ENCODE data around the gene HEXIM2.

HEXIM2 gene

DNA sequence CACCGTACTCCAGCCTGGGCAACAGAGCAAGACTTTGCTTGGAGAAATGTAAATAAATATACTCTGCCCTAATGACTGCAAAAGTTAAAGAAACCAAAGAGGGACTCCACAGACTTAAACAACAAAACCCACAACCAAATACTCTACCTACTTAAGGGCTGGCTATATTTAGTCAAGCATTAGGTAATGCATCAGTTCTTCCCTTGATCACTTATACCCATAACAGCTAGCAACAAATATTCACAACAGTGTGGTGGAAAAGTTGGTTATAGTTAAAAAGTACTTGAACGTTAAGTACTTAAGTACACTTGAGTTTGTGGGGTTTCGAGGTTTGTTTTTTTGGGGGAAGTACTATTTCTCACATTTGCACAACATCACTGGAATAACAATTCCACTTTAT, 5.4 kb upstream of the HEXIM2 start:
- Mint-ChIP-seq H3K4me3 (no peak overlapping the region), H3K36me3 (ENCODE audit: low read depth) (peaks cover 23% of the 10 kb centered on the region)

DNA sequence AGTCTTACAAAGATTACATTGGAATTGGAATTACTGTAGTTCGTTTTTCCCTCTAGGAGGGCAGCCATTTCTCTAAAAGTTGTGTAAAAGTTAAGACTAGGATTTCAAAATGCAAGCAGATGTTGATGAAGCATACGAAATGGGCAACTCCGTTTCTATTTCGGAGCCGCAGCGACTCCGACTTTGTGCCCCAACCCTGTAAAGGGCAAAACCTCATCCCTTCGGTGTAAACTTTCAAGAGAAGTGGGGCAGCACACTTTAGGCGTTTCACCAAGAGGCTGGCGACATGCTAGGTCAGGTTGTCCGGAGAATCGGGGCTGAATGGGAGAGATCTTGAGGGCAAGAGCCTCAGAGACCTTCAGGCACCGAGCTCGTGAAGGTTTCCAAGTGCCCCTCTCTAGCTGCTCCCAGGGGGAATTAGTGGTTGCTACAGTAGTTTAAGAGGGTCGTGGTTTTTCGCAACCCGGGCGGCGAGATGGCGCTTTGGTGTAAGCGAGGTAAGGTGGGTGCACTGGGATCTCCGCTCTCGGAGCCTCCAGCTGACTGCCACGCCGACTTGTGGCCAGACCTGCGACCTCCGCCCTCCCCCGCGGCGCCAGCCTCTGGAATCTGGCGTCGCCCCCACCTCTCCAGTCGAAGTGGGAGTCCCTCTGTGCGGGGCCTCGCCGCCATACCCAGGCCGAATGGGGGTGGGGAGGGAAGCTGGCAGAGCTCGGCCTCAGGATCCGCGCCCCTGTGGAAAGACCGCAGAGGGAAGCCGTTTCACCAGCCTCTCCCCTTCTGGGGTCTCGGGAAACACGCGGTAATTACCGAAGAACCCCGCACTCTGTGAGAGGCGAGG, 1.0 kb upstream of the HEXIM2 start:
- H3K27me3 Mint-ChIP-seq (ENCODE audit: low read depth, poor library complexity): peaks cover 2% of the 10 kb centered on the region
- H3K9me3 Mint-ChIP-seq: no peaks in the 10 kb centered on the region
- TF ChIP-seq, protein P1, sequence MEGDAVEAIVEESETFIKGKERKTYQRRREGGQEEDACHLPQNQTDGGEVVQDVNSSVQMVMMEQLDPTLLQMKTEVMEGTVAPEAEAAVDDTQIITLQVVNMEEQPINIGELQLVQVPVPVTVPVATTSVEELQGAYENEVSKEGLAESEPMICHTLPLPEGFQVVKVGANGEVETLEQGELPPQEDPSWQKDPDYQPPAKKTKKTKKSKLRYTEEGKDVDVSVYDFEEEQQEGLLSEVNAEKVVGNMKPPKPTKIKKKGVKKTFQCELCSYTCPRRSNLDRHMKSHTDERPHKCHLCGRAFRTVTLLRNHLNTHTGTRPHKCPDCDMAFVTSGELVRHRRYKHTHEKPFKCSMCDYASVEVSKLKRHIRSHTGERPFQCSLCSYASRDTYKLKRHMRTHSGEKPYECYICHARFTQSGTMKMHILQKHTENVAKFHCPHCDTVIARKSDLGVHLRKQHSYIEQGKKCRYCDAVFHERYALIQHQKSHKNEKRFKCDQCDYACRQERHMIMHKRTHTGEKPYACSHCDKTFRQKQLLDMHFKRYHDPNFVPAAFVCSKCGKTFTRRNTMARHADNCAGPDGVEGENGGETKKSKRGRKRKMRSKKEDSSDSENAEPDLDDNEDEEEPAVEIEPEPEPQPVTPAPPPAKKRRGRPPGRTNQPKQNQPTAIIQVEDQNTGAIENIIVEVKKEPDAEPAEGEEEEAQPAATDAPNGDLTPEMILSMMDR (IDR thresholded peaks at IDR 0.05): no peak
- H3K27ac Mint-ChIP-seq: peak overlapping the region; percentile 98
- H3K4me1 Mint-ChIP-seq: peaks cover 57% of the 10 kb centered on the region
- peak; percentile 83 for DNase-seq
- H3K36me3 Mint-ChIP-seq (ENCODE audit: low read depth): peaks cover 28% of the 10 kb centered on the region
- H3K4me3 Mint-ChIP-seq: peak overlapping the region; percentile 94

More for the DNA sequence above, 5.4 kb upstream of the HEXIM2 start:
- Mint-ChIP-seq H3K27ac (no peak overlapping the region), H3K27me3 (ENCODE audit: low read depth, poor library complexity) (peaks cover 2% of the 10 kb centered on the region), H3K9me3 (no peaks in the 10 kb centered on the region), H3K4me1 (peaks cover 45% of the 10 kb centered on the region)
- DNase-seq: no peak
- TF ChIP-seq, protein P1 (IDR thresholded peaks at IDR 0.05): no peak

DNA sequence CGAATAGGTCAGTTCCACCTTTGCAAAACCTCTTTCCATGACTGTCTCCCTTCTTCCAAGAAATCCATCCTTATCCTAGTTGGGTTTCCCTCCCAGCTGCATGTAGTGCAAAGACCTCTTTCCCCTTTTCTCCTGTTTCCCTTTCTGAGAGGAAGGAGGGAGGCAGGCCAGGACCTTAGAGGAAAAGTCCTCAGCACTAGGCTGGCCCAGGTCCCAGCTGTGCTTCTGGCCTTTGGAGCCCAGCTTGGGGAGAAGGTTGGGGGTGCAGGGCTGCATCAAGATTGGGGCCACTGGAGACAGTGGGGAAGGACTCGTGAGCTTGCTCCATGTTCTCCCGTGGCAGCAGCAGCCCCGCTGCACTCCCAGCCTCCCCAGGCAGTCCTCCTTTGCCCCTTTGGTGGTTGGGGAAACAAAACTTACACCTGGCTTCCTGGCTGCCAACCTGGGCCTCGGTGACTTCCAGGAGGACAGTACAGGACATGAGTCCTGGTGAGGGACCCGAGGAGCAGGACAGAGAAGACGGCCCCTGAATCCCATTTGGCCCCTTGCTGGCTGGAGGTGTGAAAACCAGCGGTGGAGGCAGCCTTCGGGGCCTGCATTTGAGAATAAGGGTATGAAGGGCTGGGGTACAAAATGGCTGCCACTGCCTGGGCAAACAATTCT, 481 bp downstream of the HEXIM2 start:
- peak overlapping the region; percentile 94 for H3K4me3 Mint-ChIP-seq
- peaks cover 26% of the 10 kb centered on the region for H3K36me3 Mint-ChIP-seq (ENCODE audit: low read depth)
- H3K27ac Mint-ChIP-seq: peak overlapping the region; percentile 92
- no peaks in the 10 kb centered on the region for H3K9me3 Mint-ChIP-seq
- no peaks in the 10 kb centered on the region for H3K27me3 Mint-ChIP-seq (ENCODE audit: low read depth, poor library complexity)
- peaks cover 49% of the 10 kb centered on the region for H3K4me1 Mint-ChIP-seq
- TF ChIP-seq, protein P1 (IDR thresholded peaks at IDR 0.05): no peak
- DNase-seq: no peak

- Mint-ChIP-seq H3K9me3 (no peaks in the 10 kb centered on the region), H3K36me3 (ENCODE audit: low read depth) (peaks cover 29% of the 10 kb centered on the region)
Observed at GRCh38 chr17:45164734-45165269, 3.1 kb downstream of the HEXIM2 start.

GRCh38 chr17:45168991-45169752, 7.5 kb downstream of the HEXIM2 start:
- Mint-ChIP-seq H3K36me3 (ENCODE audit: low read depth) (peaks cover 36% of the 10 kb centered on the region), H3K27me3 (ENCODE audit: low read depth, poor library complexity) (no peaks in the 10 kb centered on the region), H3K4me3 (no peak overlapping the region), H3K27ac (no peak overlapping the region), H3K4me1 (peaks cover 59% of the 10 kb centered on the region), H3K9me3 (no peaks in the 10 kb centered on the region)
- TF ChIP-seq, protein P1 (IDR thresholded peaks at IDR 0.05): no peak
- no peak for DNase-seq

More at GRCh38 chr17:45164734-45165269, 3.1 kb downstream of the HEXIM2 start:
- TF ChIP-seq, protein P1 (IDR thresholded peaks at IDR 0.05): no peak
- DNase-seq: no peak
- H3K27ac Mint-ChIP-seq: no peak overlapping the region
- H3K4me3 Mint-ChIP-seq: no peak overlapping the region
- peaks cover 40% of the 10 kb centered on the region for H3K4me1 Mint-ChIP-seq
- no peaks in the 10 kb centered on the region for H3K27me3 Mint-ChIP-seq (ENCODE audit: low read depth, poor library complexity)
